Left forelimb (tissue), 1 donor: ENCODE measurements around the gene SMIM20.
A peak's percentile ranks its signal among the peaks of the same experiment; 100 is the strongest.

ENCODE experiments used
- DNase-seq: peaks from one replicate; pipeline ENCODE4 v3.0.0-alpha.2; 2018; ENCODE audit warnings: low spot score

The SMIM20 gene

DNA sequence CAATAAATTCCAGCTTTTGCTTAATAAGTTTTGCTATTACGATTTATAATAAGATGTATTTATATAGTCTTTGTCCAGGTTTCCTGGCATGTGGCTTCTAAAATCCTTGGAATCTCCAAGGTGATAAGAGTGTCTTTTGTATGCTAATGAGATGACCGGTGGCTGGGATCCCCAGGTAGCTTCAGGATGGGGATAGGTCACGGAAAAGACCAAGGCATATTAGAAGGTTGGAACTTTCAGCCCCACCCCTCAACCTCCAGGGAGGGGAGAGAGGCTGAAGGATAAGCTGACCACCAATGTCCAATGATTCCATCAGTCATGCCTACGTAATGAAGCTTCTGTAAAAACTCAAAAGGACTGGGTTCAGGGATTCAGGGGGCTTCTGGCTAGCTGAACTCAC is 41.7 kb downstream of the SMIM20 start:
- no peak for DNase-seq

DNA sequence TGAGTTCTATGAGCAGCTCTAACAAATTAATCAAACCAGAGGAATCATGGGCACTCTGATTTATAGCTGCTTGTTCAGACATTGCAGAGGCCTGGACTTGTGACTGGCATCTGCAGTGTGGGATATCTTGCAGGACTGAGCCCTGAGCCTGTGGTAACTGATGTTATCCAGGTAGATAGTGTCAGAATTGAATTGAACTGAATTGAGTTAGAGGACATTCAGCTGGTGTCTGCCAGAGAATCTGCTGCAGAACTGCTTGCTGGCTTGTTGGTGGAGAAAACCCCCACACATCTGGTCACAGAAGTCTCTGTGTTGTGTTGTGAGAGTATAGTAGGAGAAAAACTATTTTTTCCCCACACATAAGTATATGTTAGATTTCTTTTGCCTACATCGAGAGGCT is 42.2 kb downstream of the SMIM20 start:
- no peak for DNase-seq

DNA sequence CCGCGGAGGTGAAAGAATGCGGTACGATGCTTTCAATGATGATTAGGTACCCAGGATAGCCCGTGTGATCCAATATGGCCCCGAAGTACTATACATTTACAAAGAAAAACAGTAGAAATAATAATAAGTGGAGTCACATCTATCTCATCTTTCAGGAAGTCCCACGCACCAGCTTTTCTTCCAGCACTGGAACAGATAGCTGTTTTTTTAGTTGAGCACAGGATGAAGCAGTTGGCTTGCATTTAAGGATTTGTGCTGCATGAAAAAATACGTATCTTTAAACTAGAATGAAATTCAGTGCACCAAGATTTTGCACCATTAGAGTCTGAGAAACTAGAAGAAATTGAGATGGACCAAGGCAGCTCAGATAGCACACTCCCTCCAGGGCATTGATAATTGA is 44.1 kb downstream of the SMIM20 start:
- DNase-seq, result no peak

DNA sequence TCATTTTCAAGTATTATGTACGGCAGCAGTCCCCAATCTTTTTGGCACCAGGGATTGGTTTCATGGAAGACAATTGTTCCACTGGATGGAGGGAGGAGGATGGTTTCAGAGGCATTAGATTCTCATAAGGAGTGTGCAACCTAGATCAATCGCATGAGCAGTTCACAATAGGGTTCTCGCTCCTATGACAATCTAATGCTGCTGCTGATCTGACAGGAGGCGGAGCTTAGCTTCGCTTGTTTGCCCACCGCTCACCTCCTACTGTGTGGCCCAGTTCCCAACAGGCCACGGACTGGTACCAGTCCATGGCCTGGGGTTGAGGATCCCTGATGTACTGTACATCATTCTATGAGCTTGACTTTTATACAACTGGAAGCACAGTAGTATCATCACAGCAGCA is 48.4 kb downstream of the SMIM20 start:
- DNase-seq, result no peak

DNA sequence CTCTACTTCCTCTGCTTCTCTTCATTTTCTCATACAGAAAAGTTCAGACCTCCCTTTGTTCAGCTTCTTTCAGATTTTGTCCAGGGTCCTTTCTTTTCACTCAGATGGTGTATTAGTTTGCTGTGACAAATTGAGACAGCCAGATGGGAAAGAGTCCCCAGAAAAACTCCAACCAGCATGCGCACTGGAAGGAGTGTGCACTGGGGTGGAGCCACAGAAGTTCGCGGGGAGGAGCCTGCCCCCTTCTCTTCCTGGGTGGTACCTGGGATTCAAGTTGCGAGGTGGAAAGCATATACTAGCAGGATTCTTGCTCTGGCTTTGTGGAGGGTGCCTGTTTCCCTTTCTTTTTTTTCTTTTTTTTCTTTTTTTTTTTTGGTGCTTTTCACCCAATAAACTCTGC is 51.6 kb downstream of the SMIM20 start:
- DNase-seq, result no peak

DNA sequence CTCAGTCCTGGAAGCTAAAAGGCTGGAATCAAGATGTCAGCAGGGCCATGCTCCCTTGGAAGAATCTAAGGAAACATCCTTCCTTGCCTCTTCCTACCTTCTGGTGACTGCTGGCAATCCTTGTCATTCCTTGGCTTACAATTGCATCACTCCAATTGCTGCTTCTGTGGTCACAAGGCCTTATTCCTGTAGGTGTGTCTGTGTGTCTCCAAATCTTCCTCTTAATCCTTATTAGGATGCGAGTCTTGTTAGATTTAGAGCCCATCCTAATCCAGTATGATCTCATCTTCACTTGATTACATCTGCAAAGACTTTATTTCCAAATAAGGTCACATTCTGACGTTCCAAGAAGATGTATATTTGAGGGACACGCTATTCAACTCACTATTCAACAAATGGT is 52.2 kb downstream of the SMIM20 start:
- no peak for DNase-seq

DNA sequence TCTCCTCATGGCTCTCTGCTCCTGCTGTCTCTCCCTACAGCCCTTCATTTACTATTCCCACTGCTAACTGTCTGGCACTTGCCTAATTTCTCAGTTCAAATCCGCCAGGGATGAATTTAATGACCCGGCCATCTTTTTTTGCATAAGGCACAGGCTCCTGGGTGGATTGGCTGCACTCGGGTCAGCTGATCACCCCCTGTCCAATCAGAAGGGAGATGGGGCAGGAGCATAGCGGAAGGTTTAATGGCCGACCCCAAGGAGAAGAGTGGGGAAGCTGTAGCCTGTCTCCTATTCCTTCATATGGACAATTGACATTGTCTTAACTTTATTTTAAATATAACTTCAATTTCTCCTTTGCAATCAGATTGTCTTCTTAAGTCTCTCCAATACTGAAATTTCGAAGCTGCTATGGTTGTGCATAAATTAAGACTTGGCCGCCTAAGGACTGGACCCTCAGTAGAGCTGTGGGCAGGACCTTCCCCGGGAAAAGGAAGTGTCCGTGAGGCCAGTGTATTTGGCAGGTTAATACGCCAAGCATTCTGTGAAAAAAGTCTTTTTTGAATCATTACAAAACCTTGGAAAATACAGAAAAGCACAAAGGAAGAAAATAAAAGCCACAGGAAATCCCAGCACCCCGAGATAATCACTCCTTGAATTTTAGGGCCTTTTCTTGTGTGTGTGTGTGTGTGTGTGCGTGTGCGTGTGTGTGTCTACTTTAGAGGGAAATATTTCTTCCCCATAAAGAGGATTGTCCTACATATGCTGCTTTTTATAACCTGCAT is 55.5 kb downstream of the SMIM20 start:
- DNase-seq, result peak; percentile 38

DNA sequence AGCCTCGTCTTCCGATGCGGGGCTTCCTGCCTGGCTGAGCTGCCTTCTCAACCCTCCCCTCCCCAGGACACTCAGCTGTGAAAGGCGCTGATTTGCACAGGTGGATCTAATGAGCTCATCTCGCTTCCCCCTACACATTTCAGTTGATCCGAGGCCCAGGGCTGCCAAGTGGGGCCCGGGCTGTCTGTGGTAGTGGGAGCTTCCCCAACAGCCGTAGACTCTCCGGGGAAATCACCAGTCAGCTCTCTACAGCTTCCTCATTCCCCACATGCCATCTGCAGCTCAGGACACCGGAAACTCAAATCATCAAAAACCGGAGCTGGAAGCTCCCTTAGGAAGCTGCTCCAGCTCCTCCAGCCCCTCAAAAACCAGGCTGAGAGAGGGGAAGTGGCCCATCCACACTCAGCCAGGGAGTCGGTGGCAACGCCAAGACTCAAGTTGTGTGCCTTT is 56.2 kb downstream of the SMIM20 start:
- DNase-seq, result peak; percentile 61

DNA sequence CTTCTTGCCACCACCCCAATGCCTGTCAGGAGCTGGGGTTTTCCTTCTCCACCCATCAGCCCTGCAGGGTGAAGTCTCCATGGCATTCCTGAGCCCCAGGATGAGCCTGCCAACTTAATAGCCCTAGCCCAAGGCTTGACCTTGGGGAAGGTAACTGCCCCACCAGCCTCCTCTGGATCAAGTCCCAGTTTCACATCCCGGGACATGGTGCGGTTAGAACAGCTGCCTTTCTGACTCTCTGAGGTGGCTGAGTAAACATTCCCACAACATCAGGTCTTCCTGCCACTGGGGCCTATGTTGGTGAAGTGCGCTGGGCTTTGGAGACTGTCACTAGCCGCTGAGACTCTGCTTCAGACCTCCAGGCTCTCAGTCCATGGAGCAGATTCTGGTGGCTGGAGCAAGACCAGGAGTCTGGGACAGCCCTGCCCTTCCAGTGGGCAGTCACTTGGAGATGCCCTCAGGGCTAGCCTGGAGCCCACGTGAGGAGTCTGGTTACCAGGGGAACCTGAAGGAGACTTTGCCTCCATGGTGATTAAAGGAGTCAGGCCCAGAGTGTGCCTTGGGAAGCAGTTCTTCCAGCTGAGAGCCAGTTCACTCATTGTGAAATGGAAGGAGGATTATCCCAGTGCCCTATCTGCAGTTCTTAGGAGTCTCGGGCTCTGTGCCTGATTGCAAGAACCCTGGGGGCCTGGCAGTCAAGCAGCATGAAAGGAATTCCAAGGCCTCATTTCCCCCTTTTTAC is 56.8 kb downstream of the SMIM20 start:
- DNase-seq, result peak; percentile 59

DNA sequence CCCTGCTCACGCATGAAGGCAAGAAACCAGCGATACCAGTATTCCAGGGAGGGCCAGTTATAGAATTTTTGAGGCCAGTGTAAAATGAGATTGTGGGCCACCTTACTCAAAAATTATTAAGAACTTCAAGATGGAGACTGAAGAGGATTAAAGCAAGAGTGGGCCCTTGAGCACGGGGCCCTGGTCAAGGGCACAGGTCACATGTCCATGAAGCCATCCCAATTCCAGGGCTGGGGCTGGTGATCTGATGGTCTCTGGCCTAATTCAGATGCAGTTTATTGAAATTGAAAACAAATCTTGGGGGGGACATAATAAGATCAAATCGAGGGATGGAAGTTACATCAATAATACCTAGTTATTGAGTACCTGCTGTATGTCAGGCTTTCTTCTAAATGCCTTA is 58.3 kb downstream of the SMIM20 start:
- DNase-seq, result peak; percentile 52

DNA sequence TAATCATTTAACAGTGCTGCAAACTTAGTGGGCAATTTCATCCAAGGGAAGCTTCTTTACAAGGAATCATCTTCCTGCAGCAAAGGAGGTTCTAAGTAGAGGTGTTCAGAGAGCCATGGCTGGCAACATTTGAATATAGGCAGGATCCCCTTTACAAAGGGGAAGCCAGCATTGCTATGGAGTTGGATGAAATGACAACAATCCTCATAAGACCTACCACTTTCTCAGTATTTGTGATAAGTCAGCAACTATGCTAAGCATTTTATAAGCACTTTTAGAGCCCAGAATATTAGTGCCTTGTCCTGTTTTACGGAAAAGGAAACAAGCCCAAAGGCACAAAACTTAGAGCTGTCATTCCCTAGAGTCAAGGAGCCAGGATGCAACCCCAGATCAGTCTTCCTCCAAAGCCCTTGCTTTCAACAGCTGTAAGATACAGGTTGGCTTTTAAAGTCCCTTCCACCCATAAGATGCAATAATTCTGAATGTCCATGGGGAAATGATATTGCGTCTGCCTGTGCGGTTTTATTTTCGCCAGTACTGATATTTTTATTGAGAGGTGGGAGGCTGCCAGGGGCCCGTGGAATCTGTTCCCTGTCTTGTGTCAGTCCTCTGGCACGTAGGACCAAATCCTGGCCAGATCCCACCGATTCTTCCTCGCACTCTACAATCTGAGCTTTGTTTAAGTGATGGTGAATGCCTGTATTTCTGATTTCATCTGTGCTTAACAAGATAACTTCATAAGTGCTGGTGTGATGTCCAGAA is 59.1 kb downstream of the SMIM20 start:
- DNase-seq, result no peak

DNA sequence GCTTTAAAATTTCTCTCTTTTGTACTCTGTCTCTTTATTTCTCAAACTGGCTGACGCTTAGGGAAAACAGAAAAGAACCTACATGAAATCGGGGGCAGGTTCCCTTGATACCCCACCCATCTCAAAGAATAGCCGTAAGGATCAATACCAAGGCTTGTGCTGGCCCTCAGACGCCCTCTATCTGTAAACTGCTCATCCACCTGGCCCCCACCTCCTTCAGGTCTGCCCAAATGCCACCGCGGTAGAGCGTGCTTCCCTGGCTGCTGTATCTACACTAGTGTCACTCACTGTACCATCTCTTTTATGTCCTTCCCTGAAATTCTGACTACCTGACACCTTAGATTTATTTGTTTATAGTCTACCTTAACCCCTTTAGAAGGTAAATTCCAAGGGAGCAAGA is 62.8 kb downstream of the SMIM20 start:
- peak; percentile 26 for DNase-seq

DNA sequence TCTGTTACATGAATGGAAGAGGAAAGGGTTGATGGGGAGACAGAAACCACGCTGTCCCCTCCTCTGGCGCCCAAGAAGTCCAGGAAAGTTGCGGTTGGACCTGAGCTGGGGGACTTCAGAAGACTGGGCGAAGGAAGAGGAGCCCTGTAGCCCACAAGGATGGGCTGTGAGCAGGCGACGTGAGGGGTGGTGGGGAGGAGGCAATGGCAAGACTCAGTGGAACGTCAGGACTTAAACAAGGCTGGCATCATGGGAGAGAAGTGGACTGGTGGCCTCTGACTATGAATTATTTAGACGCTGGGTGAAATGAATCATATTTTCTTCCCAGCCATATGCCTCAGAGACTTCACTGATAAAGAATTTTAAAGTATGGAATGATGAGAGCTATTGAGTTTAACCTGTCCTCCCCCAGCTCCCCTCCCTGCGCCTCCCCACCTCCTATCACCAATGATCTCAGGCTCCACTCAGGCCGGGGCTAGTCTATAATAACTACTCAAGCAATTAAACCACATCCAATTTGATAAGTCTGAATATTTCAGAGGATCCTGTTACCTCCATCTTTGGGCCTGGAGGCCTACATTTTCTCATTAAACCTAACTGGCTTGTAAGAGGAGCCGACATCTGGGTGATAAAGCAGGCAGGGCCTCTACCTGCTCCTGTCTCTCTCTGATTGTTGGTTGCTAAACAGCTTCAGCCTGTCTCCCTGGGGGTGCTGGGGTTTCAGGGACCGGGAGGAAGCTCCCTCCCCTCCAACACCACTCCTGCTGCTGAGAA is 63.6 kb downstream of the SMIM20 start:
- peak; percentile 28 for DNase-seq

DNA sequence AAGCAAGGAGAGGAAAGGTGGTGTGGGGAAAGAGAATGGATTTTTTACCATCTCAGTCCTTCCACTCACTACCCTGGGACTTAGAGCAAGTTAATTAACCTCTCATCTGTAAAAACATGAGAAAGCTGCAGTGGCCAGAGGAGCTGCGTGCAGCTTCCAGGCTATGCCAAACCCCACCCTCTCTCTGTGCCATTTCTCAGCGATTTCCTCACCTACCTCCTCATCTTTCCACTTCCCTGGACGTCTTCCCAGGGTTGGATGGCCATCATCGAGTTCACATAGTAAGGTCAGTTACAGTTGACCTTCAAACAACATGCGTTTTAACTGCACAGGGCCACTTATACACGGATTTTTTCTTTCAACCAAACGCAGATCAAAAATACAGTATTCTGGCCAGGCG is 64.3 kb downstream of the SMIM20 start:
- DNase-seq, result peak; percentile 5
